HepG2 (cell line): ENCODE results near the gene CEP55. TPM values are rescaled to one million over a fixed set of nuclear protein-coding genes. Genes with fewer than 3 reads are reported as not detected.
A peak's percentile ranks its signal among the peaks of the same experiment; 100 is the strongest.

Experiments used
- AGO1 ChIP-seq: fragments of 200-400 bp; formaldehyde crosslinking; IDR thresholded peaks from 2 replicates; pipeline ENCODE4 v1.6.1; 2017; ENCODE audit warnings: mild to moderate bottlenecking, low read depth, low read length, moderate library complexity; ENCODE audit not compliant: poor library complexity, severe bottlenecking
- AGO2 ChIP-seq: fragments of 200-400 bp; formaldehyde crosslinking; optimal IDR thresholded peaks from 2 replicates; pipeline ENCODE3; 2017; ENCODE audit warnings: mild to moderate bottlenecking, low read depth, low read length, moderate library complexity
- CBFB ChIP-seq: sonication (generic); formaldehyde crosslinking; IDR thresholded peaks from 2 replicates; pipeline ENCODE4 v1.4.0; 2020; ENCODE audit warnings: missing genetic modification reagents
- CBX2 ChIP-seq, 2 experiments: fragments of 200-600 bp in 1 of 2; sonication (generic); formaldehyde crosslinking in 1 of 2; IDR thresholded peaks; 2 replicates each; pipeline versions ENCODE4 v1.7.0 to v1.8.1; 2018 to 2022; ENCODE audit warnings: low read depth in 2 of 2, low read length in 1 of 2, mild to moderate bottlenecking in 1 of 2, missing genetic modification reagents in 1 of 2
- CCDC6 ChIP-seq: sonication (generic); formaldehyde crosslinking; IDR thresholded peaks from 2 replicates; pipeline ENCODE4 v1.8.1; 2022; ENCODE audit warnings: mild to moderate bottlenecking, missing genetic modification reagents, moderate library complexity
- DPF2 ChIP-seq: sonication (generic); formaldehyde crosslinking; IDR thresholded peaks from 2 replicates; pipeline ENCODE4 v1.4.0; 2020; ENCODE audit warnings: mild to moderate bottlenecking, low read depth, missing genetic modification reagents, borderline replicate concordance
- FOXK2 ChIP-seq: fragments of 450-650 bp; IDR thresholded peaks from 2 replicates; pipeline ENCODE4 v1.6.1; 2016
- HIC2 ChIP-seq: sonication (generic); formaldehyde crosslinking; IDR thresholded peaks from 2 replicates; pipeline ENCODE4 v1.9.0; 2022; ENCODE audit warnings: low read depth, missing genetic modification reagents
- IRX3 ChIP-seq: sonication (generic); formaldehyde crosslinking; IDR thresholded peaks from 2 replicates; pipeline ENCODE4 v1.8.1; 2023; ENCODE audit warnings: mild to moderate bottlenecking, low read depth, missing genetic modification reagents, borderline replicate concordance
- KDM2A ChIP-seq: sonication (generic); formaldehyde crosslinking; IDR thresholded peaks from 2 replicates; pipeline ENCODE4 v1.4.0; 2020; ENCODE audit warnings: low read depth, missing genetic modification reagents, borderline replicate concordance
- ONECUT2 ChIP-seq: sonication (generic); formaldehyde crosslinking; IDR thresholded peaks from 2 replicates; pipeline ENCODE4 v1.4.0; 2020; ENCODE audit warnings: missing genetic modification reagents
- PBX3 ChIP-seq: sonication (generic); formaldehyde crosslinking; IDR thresholded peaks from 2 replicates; pipeline ENCODE4 v1.8.1; 2023; ENCODE audit warnings: missing genetic modification reagents, inconsistent platforms, borderline replicate concordance
- SATB2 ChIP-seq: sonication (generic); formaldehyde crosslinking; IDR thresholded peaks from 2 replicates; pipeline ENCODE4 v1.5.0; 2020; ENCODE audit warnings: missing genetic modification reagents
- SMAD3 ChIP-seq: sonication (generic); formaldehyde crosslinking; IDR thresholded peaks from 2 replicates; pipeline ENCODE4 v1.4.0; 2020; ENCODE audit warnings: missing genetic modification reagents
- SMAD9 ChIP-seq: sonication (generic); formaldehyde crosslinking; IDR thresholded peaks from 2 replicates; pipeline ENCODE4 v1.5.1; 2020; ENCODE audit warnings: mild to moderate bottlenecking, missing genetic modification reagents
- SMARCC2 ChIP-seq: fragments of 450-650 bp; IDR thresholded peaks from 2 replicates; pipeline ENCODE4 v1.6.1; 2017; ENCODE audit warnings: antibody characterized with exemption, mild to moderate bottlenecking
- SRY ChIP-seq: sonication (generic); formaldehyde crosslinking; IDR thresholded peaks from 2 replicates; pipeline ENCODE4 v1.8.0; 2022; ENCODE audit warnings: mild to moderate bottlenecking, missing genetic modification reagents
- U2AF2 ChIP-seq: fragments of 200-400 bp; formaldehyde crosslinking; IDR thresholded peaks from 2 replicates; pipeline ENCODE4 v1.6.1; 2017; ENCODE audit warnings: low read depth, mild to moderate bottlenecking, low read length
- ZBTB1 ChIP-seq: sonication (generic); formaldehyde crosslinking; IDR thresholded peaks from 2 replicates; pipeline ENCODE4 v1.4.0; 2020; ENCODE audit warnings: missing genetic modification reagents, borderline replicate concordance
- ZNF329 ChIP-seq: sonication (generic); formaldehyde crosslinking; IDR thresholded peaks from 2 replicates; pipeline ENCODE4 v1.9.0; 2021; ENCODE audit warnings: low read depth, mild to moderate bottlenecking, missing genetic modification reagents
- ZNF34 ChIP-seq: sonication (generic); formaldehyde crosslinking; IDR thresholded peaks from 2 replicates; pipeline ENCODE4 v1.4.0; 2020; ENCODE audit warnings: mild to moderate bottlenecking, missing genetic modification reagents, borderline replicate concordance
- ZNF567 ChIP-seq: sonication (generic); formaldehyde crosslinking; IDR thresholded peaks from 2 replicates; pipeline ENCODE4 v1.8.1; 2023; ENCODE audit warnings: mild to moderate bottlenecking, missing genetic modification reagents, borderline replicate concordance
- ZNF768 ChIP-seq: sonication (generic); formaldehyde crosslinking; IDR thresholded peaks from 2 replicates; pipeline ENCODE4 v1.4.0; 2020; ENCODE audit warnings: missing genetic modification reagents
- ZNF790 ChIP-seq: sonication (generic); formaldehyde crosslinking; IDR thresholded peaks from 2 replicates; pipeline ENCODE4 v1.8.0; 2022; ENCODE audit warnings: missing genetic modification reagents, mild to moderate bottlenecking, borderline replicate concordance
- ZZZ3 ChIP-seq: sonication (generic); formaldehyde crosslinking; IDR thresholded peaks from 2 replicates; pipeline ENCODE4 v1.4.0; 2020; ENCODE audit warnings: missing genetic modification reagents, mild to moderate bottlenecking, borderline replicate concordance
- polyA plus RNA-seq, 8 experiments: library from polyadenylated mRNA; depleted of rRNA in 3 of 8; stranded (reverse) in 7 of 8; unstranded in 1 of 8; fragments of >200 nt; fragmentation: Illumina TruSeq in 4 of 8; extraction: Trizol in 4 of 8; gene quantifications; 2 replicates each; pipeline versions ENCODE4 v1.2.1 to v1.2.3, GENCODE V29; 2011 to 2016; ENCODE audit warnings: low read depth in 4 of 8, missing spikeins in 1 of 8, mixed read lengths in 1 of 8; ENCODE audit not compliant: insufficient read depth in 1 of 8
- total RNA-seq, 5 experiments: library from RNA; depleted of rRNA; stranded (reverse); fragments of >200 nt; fragmentation: Illumina TruSeq; extraction: Trizol; gene quantifications; 2 replicates each; pipeline ENCODE4 v1.2.3, GENCODE V29; 2016; ENCODE audit warnings: low read depth in 1 of 5
- TF ChIP-seq, protein P1 (sequence below): sonication (generic); formaldehyde crosslinking; IDR thresholded peaks from 2 replicates; pipeline ENCODE4 v1.4.0; 2020; ENCODE audit warnings: mild to moderate bottlenecking, missing genetic modification reagents, borderline replicate concordance

The CEP55 gene
- total and polyA plus RNA-seq, 2 of the 13 experiments (the other 11 are each of a cell fraction or from before 2014, with no cell fraction given) = 6.5 to 17.1 TPM

- TF ChIP-seq U2AF2 (no peak), SMAD3 (no peak), AGO2 (no peak), DPF2 (no peak), AGO1 (no peak), ZZZ3 (CRISPR knock-in tag) (0 out of 2 replicates have a peak, but pooled peaks have one; percentile 55), CBX2 (IDR thresholded peaks at IDR 0.05; ENCODE audit: low read depth, low read length) (no peak), CBX2 (CRISPR knock-in tag; IDR thresholded peaks at IDR 0.05; ENCODE audit: low read depth) (no peak), ONECUT2 (no peak), SMARCC2 (no peak), SRY (CRISPR knock-in tag) (no peak), ZNF567 (CRISPR knock-in tag) (0 out of 2 replicates have a peak, but pooled peaks have one; percentile 30), ZBTB1 (no peak), ZNF768 (CRISPR knock-in tag) (peak; percentile 16; the same call in 1 of the 2 replicates), ZNF34 (no peak), SMAD9 (CRISPR knock-in tag) (no peak), SATB2 (CRISPR knock-in tag) (no peak), ZNF790 (CRISPR knock-in tag) (no peak), KDM2A (peak; percentile 85), ZNF329 (CRISPR knock-in tag) (no peak), HIC2 (CRISPR knock-in tag) (no peak), FOXK2 (no peak), CBFB (0 out of 2 replicates have a peak, but pooled peaks have one; percentile 27), CCDC6 (peak; percentile 92; the same call in 1 of the 2 replicates), IRX3 (CRISPR knock-in tag) (peak; percentile 95; the same call in 1 of the 2 replicates), PBX3 (CRISPR knock-in tag) (no peak)
- TF ChIP-seq, protein P1, sequence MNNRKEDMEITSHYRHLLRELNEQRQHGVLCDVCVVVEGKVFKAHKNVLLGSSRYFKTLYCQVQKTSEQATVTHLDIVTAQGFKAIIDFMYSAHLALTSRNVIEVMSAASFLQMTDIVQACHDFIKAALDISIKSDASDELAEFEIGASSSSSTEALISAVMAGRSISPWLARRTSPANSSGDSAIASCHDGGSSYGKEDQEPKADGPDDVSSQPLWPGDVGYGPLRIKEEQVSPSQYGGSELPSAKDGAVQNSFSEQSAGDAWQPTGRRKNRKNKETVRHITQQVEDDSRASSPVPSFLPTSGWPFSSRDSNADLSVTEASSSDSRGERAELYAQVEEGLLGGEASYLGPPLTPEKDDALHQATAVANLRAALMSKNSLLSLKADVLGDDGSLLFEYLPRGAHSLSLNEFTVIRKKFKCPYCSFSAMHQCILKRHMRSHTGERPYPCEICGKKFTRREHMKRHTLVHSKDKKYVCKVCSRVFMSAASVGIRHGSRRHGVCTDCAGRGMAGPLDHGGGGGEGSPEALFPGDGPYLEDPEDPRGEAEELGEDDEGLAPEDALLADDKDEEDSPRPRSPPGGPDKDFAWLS (CRISPR knock-in tag) = no peak
Measured at GRCh38 chr10:93496322-93497041, at the start of gene CEP55 (continued).
